ENCODE data around the gene PGLYRP2. TPM values are rescaled to one million over a fixed set of nuclear protein-coding genes. Genes with fewer than 3 reads are reported as not detected.

The PGLYRP2 gene
- total RNA-seq, 8 experiments from 2014 or later: 0.17 to 0.59 (median 0.32) TPM; not detected in 4

GRCh38 chr19:15419413-15420025 lies 59.8 kb downstream of the PGLYRP2 start:
- 3 to 91% (median 36%) methylated on average over 3 to 16 of the region's 16 CpGs for WGBS, 10 experiments
- no peak overlapping the region for H3K27ac ChIP-seq
- H3K4me1 ChIP-seq (replicated peaks in 1 of 2): peaks cover 8 to 12% of the 10 kb centered on the region in 2 donors
- H3K4me3 ChIP-seq: peak overlapping the region; percentile 14 to 27 (median 21)
- in situ Hi-C loops (cut with MboI; ENCODE audit: low pct_unique_long_range_greater_than_20kb in 2 of 9, low sequenced_read_pairs in 9 of 9, unreplicated experiment in 9 of 9): loop anchor here in 1 of 9 experiments (25.0 kb wide), 1 partner anchor 768 kb away; the partner anchor contains the start of genes AP1M1 and FAM32A
- ATAC-seq (replicated peaks in 6 of 8): no peak

Other genes with a start within 250 kb of the PGLYRP2 start
- gene EPHX3, start 247.1 kb downstream of the PGLYRP2 start, total RNA-seq: under 1 TPM in 4 of 8 experiments, not detected in 4; 0.23 to 0.47 (median 0.34) TPM
- 10 to 100 TPM; 10.5 to 70.6 (median 23.0) TPM for gene BRD4, start 147.0 kb downstream of the PGLYRP2 start, total RNA-seq
- gene AKAP8, start 99.7 kb downstream of the PGLYRP2 start, total RNA-seq: 10 to 100 TPM in 7 of 8 experiments, 1 to 10 TPM in 1; 9.3 to 27.0 (median 16.4) TPM
- gene AKAP8L, start 60.5 kb downstream of the PGLYRP2 start, total RNA-seq: 100 to 1,000 TPM in 5 of 8 experiments, 10 to 100 TPM in 3; 71.1 to 147 (median 108) TPM
- gene WIZ, start 29.5 kb downstream of the PGLYRP2 start, total RNA-seq: 10 to 100 TPM; 10.6 to 34.4 (median 27.0) TPM
- gene RASAL3, start 15.0 kb downstream of the PGLYRP2 start, total RNA-seq: 1 to 10 TPM in 1 of 8 experiments, under 1 TPM in 5, not detected in 2; 0.16 to 1.6 (median 0.48) TPM
- gene CYP4F22, start 29.0 kb upstream of the PGLYRP2 start, total RNA-seq: under 1 TPM in 4 of 8 experiments, not detected in 4; 0.09 to 0.71 (median 0.11) TPM
- 1 to 10 TPM in 1 of 8 experiments, under 1 TPM in 4, not detected in 3; 0.29 to 1.1 (median 0.81) TPM for gene CYP4F8, start 135.7 kb upstream of the PGLYRP2 start, total RNA-seq
- under 1 TPM in 2 of 8 experiments, not detected in 6; 0.05 to 1.00 TPM for gene CYP4F3, start 161.4 kb upstream of the PGLYRP2 start, total RNA-seq
- gene CYP4F12, start 193.6 kb upstream of the PGLYRP2 start, total RNA-seq: 1 to 10 TPM in 1 of 8 experiments, under 1 TPM in 2, not detected in 5; 0.31 to 1.8 (median 0.81) TPM
- under 1 TPM in 1 of 8 experiments, not detected in 7; 0.52 TPM for gene OR10H2, start 248.5 kb upstream of the PGLYRP2 start, total RNA-seq

All from motor neuron (in vitro differentiated cells).